GM18870 (cell line): ENCODE data around the gene KRTAP8-1.

Source experiments
- ATAC-seq: cut with Tn5 transposase; IDR thresholded peaks from one replicate; pipeline ENCODE4 v1.9.1; 2021; ENCODE audit warnings: moderate library complexity; ENCODE audit not compliant: unreplicated experiment

The KRTAP8-1 gene, protein sequence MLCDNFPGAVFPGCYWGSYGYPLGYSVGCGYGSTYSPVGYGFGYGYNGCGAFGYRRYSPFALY

DNA sequence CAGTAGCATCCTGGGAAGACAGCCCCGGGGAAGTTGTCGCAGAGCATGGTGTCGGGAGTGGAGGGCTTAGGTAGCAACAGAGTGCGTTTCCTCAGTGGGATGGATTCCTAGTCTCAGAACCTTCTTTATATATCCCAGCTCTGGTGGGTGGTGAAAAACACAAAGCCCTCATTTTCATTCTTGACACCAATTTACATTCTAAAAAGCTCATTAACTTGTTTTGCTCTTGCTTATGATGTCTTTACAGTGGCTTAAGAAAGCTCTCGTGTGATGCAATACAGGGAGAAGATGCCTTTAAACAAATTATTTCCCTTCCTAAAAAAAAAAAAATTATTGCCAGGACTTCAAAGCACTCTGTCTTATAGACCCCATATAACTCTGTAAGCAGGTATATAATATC, at the start of gene KRTAP8-1:
TSS of gene KRTAP8-1 (minus strand) at position 101 of the 400 bp plus-strand sequence. CDS start at position 47, 54 bp downstream.
- no peak for ATAC-seq

GRCh38 chr21:30847627-30848500, 34.8 kb upstream of the KRTAP8-1 start:
- ATAC-seq = no peak

DNA sequence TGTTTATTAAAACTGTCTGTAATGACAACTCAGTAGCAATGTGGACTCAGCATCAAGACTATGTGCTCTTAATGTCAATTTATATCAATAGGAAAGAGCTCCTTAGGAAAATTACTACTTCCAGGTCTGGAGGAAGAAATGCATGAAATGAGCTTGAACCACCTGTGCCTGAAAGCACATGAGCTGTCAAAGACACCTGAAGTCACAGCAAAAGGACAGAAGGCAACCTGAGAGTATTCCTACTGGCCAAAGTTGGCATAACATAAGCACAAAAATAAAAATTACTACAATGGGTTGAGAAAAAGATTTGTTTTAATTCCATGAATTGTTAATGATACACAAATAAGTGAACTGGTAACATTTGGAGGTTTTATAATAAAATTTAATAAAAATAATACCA, 29.9 kb upstream of the KRTAP8-1 start:
- no peak for ATAC-seq

DNA sequence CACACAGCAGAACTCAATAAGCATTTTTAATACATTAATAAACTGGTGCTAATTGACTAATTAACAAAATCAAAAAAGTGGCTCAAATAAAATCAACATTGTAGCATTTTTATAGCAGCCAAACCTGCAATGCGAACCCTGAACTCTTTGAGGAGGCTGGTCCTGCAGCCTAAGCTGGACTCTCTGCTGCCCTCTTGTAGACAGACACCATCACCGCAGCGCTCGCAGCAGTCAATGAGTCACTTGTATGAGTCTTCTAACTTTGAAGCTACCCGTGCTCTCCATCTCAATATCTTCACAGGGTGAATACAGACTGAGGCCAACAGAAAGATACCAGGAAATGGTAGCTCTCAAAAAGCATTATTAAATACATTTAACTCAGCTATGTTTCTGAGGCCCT, 26.2 kb upstream of the KRTAP8-1 start:
- no peak for ATAC-seq

DNA sequence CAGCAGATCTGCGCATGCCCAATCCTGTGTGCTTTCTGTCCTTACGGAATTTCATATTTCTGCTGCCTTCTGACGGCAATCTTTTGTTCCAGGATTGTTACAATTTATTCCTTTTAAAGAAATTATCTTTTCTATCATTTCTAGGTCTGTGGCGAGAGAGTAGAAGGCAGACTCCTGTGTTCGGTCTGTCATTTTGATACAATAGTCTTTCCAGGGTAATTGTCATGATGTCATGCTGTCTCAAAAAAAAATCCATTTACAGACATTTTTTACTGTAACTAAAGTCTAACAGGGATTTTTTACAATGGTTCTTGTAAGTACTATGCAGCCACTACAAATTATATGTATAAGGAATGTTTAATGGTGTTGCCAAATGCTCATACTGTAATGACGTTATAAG, 25.5 kb upstream of the KRTAP8-1 start:
- ATAC-seq = no peak

DNA sequence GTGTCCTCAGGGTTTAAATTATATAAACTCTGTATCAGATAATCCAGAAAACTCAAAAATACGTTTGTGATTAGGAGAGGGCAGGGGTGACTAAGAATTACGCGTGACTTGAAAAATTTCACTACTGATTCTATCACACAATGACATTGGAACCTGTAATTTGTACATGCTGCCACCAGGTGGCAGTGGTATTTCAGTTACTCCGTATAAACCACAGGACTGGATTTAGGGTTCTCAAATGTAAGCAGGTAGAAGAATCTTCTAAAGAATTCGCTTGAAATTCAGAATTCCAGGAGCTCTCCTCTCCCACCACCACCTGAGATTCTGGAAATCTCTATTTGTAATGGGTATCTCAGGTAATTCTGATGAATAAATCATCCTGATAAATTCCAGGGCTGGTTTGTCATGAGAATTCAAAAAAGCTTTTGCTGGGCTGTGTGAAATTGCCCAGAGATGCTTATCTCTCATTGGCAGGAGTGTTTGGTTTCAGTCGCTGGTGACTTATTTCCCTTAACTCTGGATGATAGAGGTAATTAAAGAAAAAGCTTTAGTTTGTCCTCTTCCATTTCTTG, 18.2 kb upstream of the KRTAP8-1 start:
- no peak for ATAC-seq

GRCh38 chr21:30829659-30830058, 16.6 kb upstream of the KRTAP8-1 start, which contains the start of gene KRTAP7-1:
Gene KRTAP7-1, minus strand, starts transcription at chr21:30829759. Its CDS starts 61 bp downstream, at chr21:30829698.
- no peak for ATAC-seq

DNA sequence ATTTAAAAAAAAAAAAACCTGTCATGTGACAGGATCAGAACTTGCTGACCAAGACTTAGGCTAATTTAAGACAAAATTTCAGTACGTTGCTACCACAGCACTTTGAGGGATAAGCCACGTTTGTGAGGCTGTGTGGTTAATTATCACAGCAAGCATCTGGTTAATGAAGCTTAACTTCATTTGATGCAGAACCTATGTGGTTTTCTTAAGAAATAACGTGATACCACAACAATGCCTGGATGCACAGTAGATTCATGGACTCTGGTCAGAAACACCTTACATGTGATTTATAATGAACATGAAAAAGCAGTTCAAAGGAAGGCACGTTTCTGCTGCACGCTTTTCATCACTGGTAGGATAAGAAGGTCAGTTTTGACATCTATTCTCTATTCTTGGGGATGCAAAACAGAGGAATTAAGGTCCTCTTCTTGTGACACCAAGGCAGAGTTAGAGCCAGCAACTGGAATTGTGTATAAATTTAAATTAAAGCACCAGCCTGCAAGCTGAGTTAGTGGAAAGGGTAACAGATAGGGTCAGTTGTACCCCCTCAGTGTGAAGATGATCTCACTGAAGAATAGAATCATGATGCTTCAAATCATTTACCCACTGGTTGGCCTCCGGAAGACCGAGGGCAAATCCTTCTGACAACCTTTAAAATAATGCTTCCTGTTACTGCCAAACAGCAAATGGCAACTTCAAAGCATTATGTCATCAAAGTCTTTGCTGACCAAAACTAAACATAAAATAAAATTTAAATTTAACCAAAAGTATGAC, 6.0 kb upstream of the KRTAP8-1 start:
- ATAC-seq = no peak

- no peak for ATAC-seq
Observed at GRCh38 chr21:30800605-30801004, 12.5 kb downstream of the KRTAP8-1 start.

GRCh38 chr21:30793581-30794314, 19.3 kb downstream of the KRTAP8-1 start:
- ATAC-seq = no peak

GRCh38 chr21:30779249-30779648, 33.8 kb downstream of the KRTAP8-1 start:
- ATAC-seq = no peak

DNA sequence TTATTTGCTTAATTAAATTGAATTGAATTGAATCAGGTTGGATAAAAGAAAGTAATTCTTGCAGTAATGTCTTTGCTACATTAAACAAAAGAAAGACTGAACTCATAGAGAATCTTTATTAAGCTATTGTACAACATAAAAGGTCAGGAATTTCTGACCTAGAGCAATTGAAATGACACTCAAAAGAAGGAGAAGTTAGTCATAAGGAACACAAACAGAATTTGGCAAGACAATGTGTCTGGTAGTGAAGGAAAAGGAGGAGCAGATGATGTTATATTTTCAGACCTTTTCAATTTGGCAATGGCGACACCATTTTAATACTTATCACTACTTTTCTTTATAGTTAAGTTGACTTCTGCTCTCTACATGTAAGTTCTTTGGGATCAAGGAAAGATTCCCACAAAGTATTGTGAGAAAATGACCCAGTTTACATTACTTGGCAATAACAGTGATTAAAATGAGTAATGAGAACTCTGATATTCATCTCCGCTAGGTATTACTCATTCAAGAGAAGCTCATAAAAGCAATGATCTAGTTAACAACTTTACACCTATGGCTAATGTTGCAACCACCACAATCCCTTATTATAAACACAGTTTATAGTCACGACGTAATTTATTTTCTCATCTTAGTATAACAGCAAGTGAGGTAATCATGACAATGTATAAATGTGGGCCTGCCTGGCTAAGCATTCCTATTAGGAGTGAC, 43.2 kb downstream of the KRTAP8-1 start:
- no peak for ATAC-seq
